ENCODE measurements around the gene DPP9. TPM values are rescaled to one million over a fixed set of nuclear protein-coding genes. Genes with fewer than 3 reads are reported as not detected.

Gene DPP9
- total RNA-seq, 2 donors from 2014 or later: 36.8 to 48.8 TPM

GRCh38 chr19:4711211-4711610 lies 12.4 kb downstream of the DPP9 start:
- Histone ChIP-seq H3K9me3 (ENCODE audit: control insufficient read depth, low read length) (no peaks in the 10 kb centered on the region), H3K27me3 (ENCODE audit: control insufficient read depth, insufficient read depth, low read length, poor library complexity, severe bottlenecking) (no peaks in the 10 kb centered on the region), H3K9ac (ENCODE audit: extremely low read depth, low read length, poor library complexity, severe bottlenecking) (no peak overlapping the region), H3K36me3 (ENCODE audit: control insufficient read depth, insufficient read depth, low read length) (peaks cover 52% of the 10 kb centered on the region), H3K27ac (ENCODE audit: low read depth, low read length) (no peak overlapping the region), H3K4me1 (ENCODE audit: control insufficient read depth, insufficient read depth, low read length) (no peaks in the 10 kb centered on the region), H3K4me3 (ENCODE audit: low read length) (no peak overlapping the region)
- H3K4me3 Mint-ChIP-seq: no peak overlapping the region
- DNase-seq: no peak
- H3K27ac Mint-ChIP-seq: no peak overlapping the region
- H3K4me1 Mint-ChIP-seq: no peaks in the 10 kb centered on the region
- 94 to 97% methylated on average over 6 to 8 of the region's 8 CpGs for WGBS, 2 experiments (ENCODE audit: insufficient coverage in 1 of 2, insufficient read length in 1 of 2)
- no peak for TF ChIP-seq CTCF (conservative IDR thresholded peaks at IDR 0.05)
- peaks cover 64% of the 10 kb centered on the region for H3K36me3 Mint-ChIP-seq (ENCODE audit: low read depth)
- no peaks in the 10 kb centered on the region for H3K27me3 Mint-ChIP-seq (ENCODE audit: insufficient read depth)
- H3K9me3 Mint-ChIP-seq: no peaks in the 10 kb centered on the region

GRCh38 chr19:4710281-4710600 lies 13.4 kb downstream of the DPP9 start:
- no peak for DNase-seq
- no peaks in the 10 kb centered on the region for H3K9me3 ChIP-seq (ENCODE audit: control insufficient read depth, low read length)
- no peak overlapping the region for H3K9ac ChIP-seq (ENCODE audit: extremely low read depth, low read length, poor library complexity, severe bottlenecking)
- Mint-ChIP-seq H3K4me1 (peaks cover 3% of the 10 kb centered on the region), H3K9me3 (no peaks in the 10 kb centered on the region), H3K36me3 (ENCODE audit: low read depth) (peaks cover 59% of the 10 kb centered on the region), H3K27ac (no peak overlapping the region), H3K27me3 (ENCODE audit: insufficient read depth) (no peaks in the 10 kb centered on the region), H3K4me3 (no peak overlapping the region)
- peaks cover 51% of the 10 kb centered on the region for H3K36me3 ChIP-seq (ENCODE audit: control insufficient read depth, insufficient read depth, low read length)
- H3K4me1 ChIP-seq (ENCODE audit: control insufficient read depth, insufficient read depth, low read length): no peaks in the 10 kb centered on the region
- no peak overlapping the region for H3K4me3 ChIP-seq (ENCODE audit: low read length)
- no peak for TF ChIP-seq CTCF (conservative IDR thresholded peaks at IDR 0.05)
- H3K27ac ChIP-seq (ENCODE audit: low read depth, low read length): no peak overlapping the region
- no peaks in the 10 kb centered on the region for H3K27me3 ChIP-seq (ENCODE audit: control insufficient read depth, insufficient read depth, low read length, poor library complexity, severe bottlenecking)
- 96% methylated on average over 16 of the region's 16 CpGs for WGBS, 2 experiments (ENCODE audit: insufficient coverage in 1 of 2, insufficient read length in 1 of 2)

GRCh38 chr19:4709440-4710280 lies 14.0 kb downstream of the DPP9 start:
- peaks cover 58% of the 10 kb centered on the region for H3K36me3 Mint-ChIP-seq (ENCODE audit: low read depth)
- Histone ChIP-seq H3K9me3 (ENCODE audit: control insufficient read depth, low read length) (no peaks in the 10 kb centered on the region), H3K36me3 (ENCODE audit: control insufficient read depth, insufficient read depth, low read length) (peaks cover 52% of the 10 kb centered on the region), H3K4me1 (ENCODE audit: control insufficient read depth, insufficient read depth, low read length) (no peaks in the 10 kb centered on the region), H3K27me3 (ENCODE audit: control insufficient read depth, insufficient read depth, low read length, poor library complexity, severe bottlenecking) (no peaks in the 10 kb centered on the region), H3K27ac (ENCODE audit: low read depth, low read length) (no peak overlapping the region), H3K9ac (ENCODE audit: extremely low read depth, low read length, poor library complexity, severe bottlenecking) (no peak overlapping the region), H3K4me3 (ENCODE audit: low read length) (no peak overlapping the region)
- H3K27ac Mint-ChIP-seq: no peak overlapping the region
- 93 to 96% methylated on average over 14 to 20 of the region's 20 CpGs for WGBS, 2 experiments (ENCODE audit: insufficient coverage in 1 of 2, insufficient read length in 1 of 2)
- no peak for DNase-seq
- H3K4me1 Mint-ChIP-seq: peaks cover 3% of the 10 kb centered on the region
- TF ChIP-seq CTCF (conservative IDR thresholded peaks at IDR 0.05): no peak
- no peak overlapping the region for H3K4me3 Mint-ChIP-seq
- H3K9me3 Mint-ChIP-seq: no peaks in the 10 kb centered on the region
- H3K27me3 Mint-ChIP-seq (ENCODE audit: insufficient read depth): no peaks in the 10 kb centered on the region
